ENCODE data around the gene TADA1. TPM values are rescaled to one million over a fixed set of nuclear protein-coding genes. Genes with fewer than 3 reads are reported as not detected.

Gene TADA1
- total RNA-seq, 6 experiments from 2014 or later: 7.3 to 16.7 (median 11.4) TPM

GRCh38 chr1:166859597-166859996 lies 16.5 kb downstream of the TADA1 start:
- WGBS (ENCODE audit: insufficient coverage, low coverage, low lambda C conversion rate, missing lambda C conversion rate): 58% methylated on average over 5 of the region's 5 CpGs
- no peaks in the 10 kb centered on the region for H3K4me1 ChIP-seq
- H3K36me3 ChIP-seq: peaks cover 0 to 92% (median 41%) of the 10 kb centered on the region in 4 donors
- TF ChIP-seq CTCF (IDR thresholded peaks at IDR 0.05) (no peak), POLR2A (IDR thresholded peaks at IDR 0.05) (no peak)
- H3K4me3 ChIP-seq: no peak overlapping the region
- H3K27ac ChIP-seq: no peak overlapping the region
- DNase-seq (no peak), ATAC-seq (peak in 1 of 4 donors; percentile 14)
- no peaks in the 10 kb centered on the region for H3K27me3 ChIP-seq
- no peaks in the 10 kb centered on the region for H3K9me3 ChIP-seq
- intact Hi-C loops (cut with DNase I): no loop called here

GRCh38 chr1:166858726-166859419 lies 17.2 kb downstream of the TADA1 start:
- no peaks in the 10 kb centered on the region for H3K9me3 ChIP-seq
- intact Hi-C loops (cut with DNase I): no loop called here
- no peaks in the 10 kb centered on the region for H3K27me3 ChIP-seq
- H3K27ac ChIP-seq: no peak overlapping the region
- no peaks in the 10 kb centered on the region for H3K4me1 ChIP-seq
- no peak for DNase-seq
- no peak overlapping the region for H3K4me3 ChIP-seq
- peaks cover 0 to 86% (median 41%) of the 10 kb centered on the region in 4 donors for H3K36me3 ChIP-seq
- 88% methylated on average over 6 of the region's 7 CpGs for WGBS (ENCODE audit: insufficient coverage, low coverage, low lambda C conversion rate, missing lambda C conversion rate)
- TF ChIP-seq CTCF (IDR thresholded peaks at IDR 0.05) (no peak), POLR2A (IDR thresholded peaks at IDR 0.05) (no peak)
- no peak for ATAC-seq

- ATAC-seq (no peak), DNase-seq (no peak)
- intact Hi-C loops (cut with DNase I): no loop called here
- peaks cover 0 to 79% (median 38%) of the 10 kb centered on the region in 4 donors for H3K36me3 ChIP-seq
- H3K27ac ChIP-seq: no peak overlapping the region
- H3K9me3 ChIP-seq: no peaks in the 10 kb centered on the region
- H3K4me3 ChIP-seq: no peak overlapping the region
- no peak for TF ChIP-seq POLR2A (IDR thresholded peaks at IDR 0.05)
- TF ChIP-seq CTCF (IDR thresholded peaks at IDR 0.05): no peak
- H3K4me1 ChIP-seq: no peaks in the 10 kb centered on the region
- no peaks in the 10 kb centered on the region for H3K27me3 ChIP-seq
- 83% methylated on average over 3 of the region's 3 CpGs for WGBS (ENCODE audit: insufficient coverage, low coverage, low lambda C conversion rate, missing lambda C conversion rate)
Measured at GRCh38 chr1:166857995-166858394, 18.1 kb downstream of the TADA1 start.

GRCh38 chr1:166855558-166855957 lies 20.5 kb downstream of the TADA1 start:
- H3K27ac ChIP-seq: no peak overlapping the region
- H3K27me3 ChIP-seq: no peaks in the 10 kb centered on the region
- DNase-seq: no peak
- intact Hi-C loops (cut with DNase I): no loop called here
- no peak for ATAC-seq
- TF ChIP-seq CTCF (IDR thresholded peaks at IDR 0.05): no peak
- no peak for TF ChIP-seq POLR2A (IDR thresholded peaks at IDR 0.05)
- H3K36me3 ChIP-seq: peaks cover 0 to 77% (median 34%) of the 10 kb centered on the region in 4 donors
- no peak overlapping the region for H3K4me3 ChIP-seq
- 89% methylated on average over 3 of the region's 3 CpGs for WGBS (ENCODE audit: insufficient coverage, low coverage, low lambda C conversion rate, missing lambda C conversion rate)
- H3K4me1 ChIP-seq: no peaks in the 10 kb centered on the region
- H3K9me3 ChIP-seq: no peaks in the 10 kb centered on the region

Measured in right lobe of liver (tissue), 6 donors.